ENCODE measurements around the gene C10orf53.

DNA sequence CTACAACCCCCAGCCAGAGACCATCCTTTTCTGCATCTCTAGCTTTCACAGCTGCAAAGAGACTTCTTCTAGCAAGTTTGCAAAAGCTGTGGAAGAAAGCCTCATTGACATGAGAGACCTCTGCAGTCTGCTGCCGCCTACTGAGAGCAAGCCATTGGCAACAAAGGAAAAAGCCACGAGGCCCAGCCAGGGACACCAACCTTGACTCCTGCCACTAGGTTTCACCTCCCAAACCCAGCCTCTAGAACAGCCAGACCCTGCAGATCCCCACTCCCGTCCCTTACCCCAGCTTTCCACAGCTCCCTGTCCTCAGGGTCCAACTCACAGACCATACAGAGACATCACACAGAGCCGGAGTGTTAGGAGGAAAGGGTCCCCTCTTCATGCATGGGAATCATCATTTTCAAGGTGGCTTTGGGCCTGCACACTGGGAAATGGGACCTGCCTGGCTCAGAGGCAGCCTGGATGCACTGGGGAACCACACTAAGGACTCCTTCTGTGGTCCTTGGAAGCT, 14.6 kb upstream of the C10orf53 start:
- TF ChIP-seq NR2C2 (CRISPR knock-in tag; IDR thresholded peaks at IDR 0.05) (no peak), CTCF (IDR thresholded peaks at IDR 0.05) (no peak), ETV6 (CRISPR knock-in tag; IDR thresholded peaks at IDR 0.05) (no peak), TEAD4 (CRISPR knock-in tag; IDR thresholded peaks at IDR 0.05) (no peak), TCF7 (CRISPR knock-in tag; IDR thresholded peaks at IDR 0.05; ENCODE audit: low read depth) (no peak), PRRX2 (CRISPR knock-in tag; IDR thresholded peaks at IDR 0.05) (no peak), JUN (CRISPR knock-in tag; IDR thresholded peaks at IDR 0.05) (no peak), ZNF121 (CRISPR knock-in tag; IDR thresholded peaks at IDR 0.05) (no peak), USF2 (CRISPR knock-in tag; IDR thresholded peaks at IDR 0.05) (no peak)
- TF ChIP-seq, protein P1, sequence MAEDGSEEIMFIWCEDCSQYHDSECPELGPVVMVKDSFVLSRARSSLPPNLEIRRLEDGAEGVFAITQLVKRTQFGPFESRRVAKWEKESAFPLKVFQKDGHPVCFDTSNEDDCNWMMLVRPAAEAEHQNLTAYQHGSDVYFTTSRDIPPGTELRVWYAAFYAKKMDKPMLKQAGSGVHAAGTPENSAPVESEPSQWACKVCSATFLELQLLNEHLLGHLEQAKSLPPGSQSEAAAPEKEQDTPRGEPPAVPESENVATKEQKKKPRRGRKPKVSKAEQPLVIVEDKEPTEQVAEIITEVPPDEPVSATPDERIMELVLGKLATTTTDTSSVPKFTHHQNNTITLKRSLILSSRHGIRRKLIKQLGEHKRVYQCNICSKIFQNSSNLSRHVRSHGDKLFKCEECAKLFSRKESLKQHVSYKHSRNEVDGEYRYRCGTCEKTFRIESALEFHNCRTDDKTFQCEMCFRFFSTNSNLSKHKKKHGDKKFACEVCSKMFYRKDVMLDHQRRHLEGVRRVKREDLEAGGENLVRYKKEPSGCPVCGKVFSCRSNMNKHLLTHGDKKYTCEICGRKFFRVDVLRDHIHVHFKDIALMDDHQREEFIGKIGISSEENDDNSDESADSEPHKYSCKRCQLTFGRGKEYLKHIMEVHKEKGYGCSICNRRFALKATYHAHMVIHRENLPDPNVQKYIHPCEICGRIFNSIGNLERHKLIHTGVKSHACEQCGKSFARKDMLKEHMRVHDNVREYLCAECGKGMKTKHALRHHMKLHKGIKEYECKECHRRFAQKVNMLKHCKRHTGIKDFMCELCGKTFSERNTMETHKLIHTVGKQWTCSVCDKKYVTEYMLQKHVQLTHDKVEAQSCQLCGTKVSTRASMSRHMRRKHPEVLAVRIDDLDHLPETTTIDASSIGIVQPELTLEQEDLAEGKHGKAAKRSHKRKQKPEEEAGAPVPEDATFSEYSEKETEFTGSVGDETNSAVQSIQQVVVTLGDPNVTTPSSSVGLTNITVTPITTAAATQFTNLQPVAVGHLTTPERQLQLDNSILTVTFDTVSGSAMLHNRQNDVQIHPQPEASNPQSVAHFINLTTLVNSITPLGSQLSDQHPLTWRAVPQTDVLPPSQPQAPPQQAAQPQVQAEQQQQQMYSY (CRISPR knock-in tag; IDR thresholded peaks at IDR 0.05) = no peak
- TF ChIP-seq, protein P2, sequence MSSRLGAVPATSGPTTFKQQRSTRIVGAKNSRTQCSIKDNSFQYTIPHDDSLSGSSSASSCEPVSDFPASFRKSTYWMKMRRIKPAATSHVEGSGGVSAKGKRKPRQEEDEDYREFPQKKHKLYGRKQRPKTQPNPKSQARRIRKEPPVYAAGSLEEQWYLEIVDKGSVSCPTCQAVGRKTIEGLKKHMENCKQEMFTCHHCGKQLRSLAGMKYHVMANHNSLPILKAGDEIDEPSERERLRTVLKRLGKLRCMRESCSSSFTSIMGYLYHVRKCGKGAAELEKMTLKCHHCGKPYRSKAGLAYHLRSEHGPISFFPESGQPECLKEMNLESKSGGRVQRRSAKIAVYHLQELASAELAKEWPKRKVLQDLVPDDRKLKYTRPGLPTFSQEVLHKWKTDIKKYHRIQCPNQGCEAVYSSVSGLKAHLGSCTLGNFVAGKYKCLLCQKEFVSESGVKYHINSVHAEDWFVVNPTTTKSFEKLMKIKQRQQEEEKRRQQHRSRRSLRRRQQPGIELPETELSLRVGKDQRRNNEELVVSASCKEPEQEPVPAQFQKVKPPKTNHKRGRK (CRISPR knock-in tag; IDR thresholded peaks at IDR 0.05; ENCODE audit: borderline replicate concordance) = no peak
- TF ChIP-seq, protein P3, sequence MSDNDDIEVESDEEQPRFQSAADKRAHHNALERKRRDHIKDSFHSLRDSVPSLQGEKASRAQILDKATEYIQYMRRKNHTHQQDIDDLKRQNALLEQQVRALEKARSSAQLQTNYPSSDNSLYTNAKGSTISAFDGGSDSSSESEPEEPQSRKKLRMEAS (CRISPR knock-in tag; IDR thresholded peaks at IDR 0.05) = no peak

All from WTC11 (cell line).